H1 (cell line): ENCODE results near the gene KCTD17. TPM values are rescaled to one million over a fixed set of nuclear protein-coding genes. Genes with fewer than 3 reads are reported as not detected.

Source experiments
- ATF2 ChIP-seq: IDR thresholded peaks from 2 replicates; pipeline ENCODE4 v1.6.1; 2012; ENCODE audit warnings: low read length, inconsistent platforms
- CBX8 ChIP-seq: fragments of 300-800, 300-1000 bp; sonication (generic); IDR thresholded peaks from 2 replicates; pipeline ENCODE4 v1.7.1; 2016; ENCODE audit warnings: low read depth, low read length, borderline replicate concordance
- HDAC6 ChIP-seq: IDR thresholded peaks from one replicate; pipeline ENCODE4 v1.7.1; 2012; ENCODE audit warnings: low read depth, mild to moderate bottlenecking, inconsistent platforms, low read length, moderate library complexity
- RFX5 ChIP-seq: IDR thresholded peaks from 2 replicates; pipeline ENCODE4 v1.6.1; 2011; ENCODE audit warnings: low read depth, low read length, improper control_type of control experiment, borderline replicate concordance
- SP4 ChIP-seq: IDR thresholded peaks from 2 replicates; pipeline ENCODE4 v1.6.1; 2012; ENCODE audit warnings: low read length, inconsistent platforms
- TBP ChIP-seq: IDR thresholded peaks from 2 replicates; pipeline ENCODE4 v1.6.1; 2011; ENCODE audit warnings: low read depth, low read length, improper control_type of control experiment
- TEAD4 ChIP-seq: IDR thresholded peaks from 2 replicates; pipeline ENCODE4 v1.6.1; 2012; ENCODE audit warnings: low read depth, low read length, inconsistent platforms, mixed read lengths
- YY1 ChIP-seq: IDR thresholded peaks from 2 replicates; pipeline ENCODE4 v1.6.1; 2011; ENCODE audit warnings: low read depth, mild to moderate bottlenecking, low read length
- polyA plus RNA-seq, 7 experiments: library from polyadenylated mRNA; depleted of rRNA in 3 of 7; stranded (reverse) in 5 of 7; unstranded in 2 of 7; fragments of >200 nt in 5 of 7; fragments of 200-250 nt in 2 of 7; gene quantifications; 1 replicate in 5 of 7; 2 replicates in 1 of 7; 4 replicates in 1 of 7; pipeline versions ENCODE4 v1.2.1 to v1.2.3, GENCODE V29; 2011 to 2013; ENCODE audit warnings: missing spikeins in 2 of 7, mixed read lengths in 2 of 7
- total RNA-seq: library from RNA; stranded (reverse); fragmentation: NEBNext Ultra II Directional; extraction: Animal tissue kit (Norgen Biotek cat#: 25700); gene quantifications from 2 replicates; pipeline ENCODE4 v1.2.1, GENCODE V29; 2021

Gene KCTD17
- total and polyA plus RNA-seq, 2 of the 8 experiments (the other 6 are each of a cell fraction or from before 2014, with no cell fraction given), result 39.4 to 44.0 TPM

GRCh38 chr22:37064553-37064952 lies 13.0 kb downstream of the KCTD17 start (continued):
- TF ChIP-seq CBX8 (no peak), HDAC6 (no peak), TBP (no peak), RFX5 (no peak), YY1 (no peak), SP4 (no peak), ATF2 (no peak), TEAD4 (no peak)
